Activated CD4-positive, alpha-beta T cell treated with anti-CD3 and anti-CD28 coated beads for 48 hours (primary cell): ENCODE results near the gene PRKD1.

ENCODE experiments used
- DNase-seq: peaks from one replicate; pipeline ENCODE4 v3.0.0-alpha.2; 2020

The PRKD1 gene

GRCh38 chr14:29927376-29928116, at the start of gene PRKD1:
Gene PRKD1 (minus strand): TSS chr14:29927847.
- DNase-seq = no peak

GRCh38 chr14:29971101-29971500, 43.5 kb upstream of the PRKD1 start:
- DNase-seq = no peak

- no peak for DNase-seq
Measured at GRCh38 chr14:29955087-29955486, 27.4 kb upstream of the PRKD1 start.

- DNase-seq = no peak
Measured at GRCh38 chr14:29953501-29953900, 25.9 kb upstream of the PRKD1 start.

- no peak for DNase-seq
Measured at GRCh38 chr14:29944091-29944490, 16.4 kb upstream of the PRKD1 start.

GRCh38 chr14:29941401-29941800, 13.8 kb upstream of the PRKD1 start:
- no peak for DNase-seq

GRCh38 chr14:29940482-29940881, 12.8 kb upstream of the PRKD1 start:
- DNase-seq = no peak

GRCh38 chr14:29937116-29937515, 9.5 kb upstream of the PRKD1 start:
- no peak for DNase-seq

GRCh38 chr14:29930283-29930682, 2.6 kb upstream of the PRKD1 start:
- no peak for DNase-seq

GRCh38 chr14:29928117-29928640, 532 bp upstream of the PRKD1 start:
- no peak for DNase-seq

GRCh38 chr14:29926701-29927375, 809 bp downstream of the PRKD1 start:
- no peak for DNase-seq

- DNase-seq = no peak
Measured at GRCh38 chr14:29926228-29926627, 1.4 kb downstream of the PRKD1 start.

- DNase-seq = no peak
Measured at GRCh38 chr14:29925736-29926135, 1.9 kb downstream of the PRKD1 start.

- DNase-seq = no peak
Measured at GRCh38 chr14:29925101-29925722, 2.4 kb downstream of the PRKD1 start.

- no peak for DNase-seq
Measured at GRCh38 chr14:29919845-29920244, 7.8 kb downstream of the PRKD1 start.

GRCh38 chr14:29918981-29919380, 8.7 kb downstream of the PRKD1 start:
- no peak for DNase-seq

- DNase-seq = no peak
Measured at GRCh38 chr14:29913566-29913965, 14.1 kb downstream of the PRKD1 start.

GRCh38 chr14:29911810-29912209, 15.8 kb downstream of the PRKD1 start:
- no peak for DNase-seq

GRCh38 chr14:29908652-29909577, 18.7 kb downstream of the PRKD1 start:
- no peak for DNase-seq

GRCh38 chr14:29906256-29906870, 21.3 kb downstream of the PRKD1 start:
- DNase-seq = no peak

GRCh38 chr14:29905543-29905942, 22.1 kb downstream of the PRKD1 start:
- DNase-seq = no peak
